CD4-positive, alpha-beta T cell treated with Interferon alpha-2 for 1 hour (primary cell): ENCODE results near the gene LYPD6.

Source experiments
- DNase-seq, 2 donors: peaks; one replicate each; pipeline ENCODE4 v3.0.0-alpha.2; 2020 to 2022

Gene LYPD6

GRCh38 chr2:149353421-149353820 is 23.0 kb downstream of the LYPD6 start:
- no peak for DNase-seq

GRCh38 chr2:149355716-149356422 is 25.5 kb downstream of the LYPD6 start:
- DNase-seq = no peak

DNA sequence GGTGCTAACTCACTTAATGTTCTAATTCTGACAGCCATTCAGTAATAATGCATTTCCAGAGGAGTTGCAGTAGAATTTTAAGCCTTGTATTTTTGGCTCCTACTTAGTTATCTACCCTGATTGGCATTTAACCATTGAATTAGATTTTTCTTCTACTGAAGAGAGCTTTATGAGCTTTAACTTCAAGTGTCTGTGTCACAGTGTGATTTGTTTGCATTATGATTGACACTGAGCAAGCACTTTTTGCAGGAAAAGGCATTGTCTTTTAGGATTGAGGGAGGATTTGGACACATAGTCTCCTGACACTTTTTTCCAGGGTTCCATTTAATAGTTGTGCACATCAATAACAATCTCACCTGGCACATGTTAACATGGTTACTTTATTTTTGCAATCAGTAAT is 26.7 kb downstream of the LYPD6 start:
- no peak for DNase-seq

DNA sequence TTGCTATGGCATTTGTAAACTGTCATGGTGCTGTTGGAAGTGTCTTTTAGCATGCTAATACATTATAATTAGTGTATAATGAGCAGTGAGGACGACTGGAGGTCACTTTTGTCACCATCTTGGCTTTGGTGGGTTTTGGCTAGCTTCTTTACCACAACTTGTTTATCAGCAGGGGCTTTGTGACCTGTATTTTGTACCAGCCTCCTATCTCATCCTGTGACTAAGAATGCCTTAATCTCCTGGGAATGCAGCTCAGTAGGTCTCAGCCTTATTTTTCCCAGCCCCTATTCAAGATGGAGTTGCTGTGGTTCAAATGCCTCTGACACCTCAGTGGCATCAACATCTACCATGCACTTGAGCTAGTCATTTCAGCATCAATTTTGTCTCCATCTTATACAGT is 29.7 kb downstream of the LYPD6 start:
- no peak for DNase-seq

DNA sequence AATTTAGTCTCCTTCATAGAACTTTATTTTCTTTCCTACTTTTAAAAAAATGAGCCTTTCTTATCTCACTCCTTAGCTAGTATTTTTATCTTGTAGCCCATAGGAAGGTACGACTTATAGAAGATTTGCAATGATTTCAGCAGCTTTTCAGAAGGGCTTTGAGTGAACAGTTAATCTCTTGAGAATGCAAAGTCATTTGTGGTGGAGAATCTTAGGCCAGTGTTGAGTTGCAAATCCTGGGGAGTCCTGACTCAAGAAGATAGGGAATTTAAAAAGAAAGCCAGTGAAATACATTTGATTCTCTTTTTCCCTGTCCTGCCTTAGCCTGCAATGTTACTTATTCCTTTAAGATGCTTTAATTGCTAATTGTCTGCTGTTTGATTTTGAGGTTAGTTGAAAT is 33.6 kb downstream of the LYPD6 start:
- DNase-seq = no peak

- no peak for DNase-seq
Observed at GRCh38 chr2:149364839-149365238, 34.5 kb downstream of the LYPD6 start.

GRCh38 chr2:149365931-149366583 is 35.7 kb downstream of the LYPD6 start:
- DNase-seq = no peak

DNA sequence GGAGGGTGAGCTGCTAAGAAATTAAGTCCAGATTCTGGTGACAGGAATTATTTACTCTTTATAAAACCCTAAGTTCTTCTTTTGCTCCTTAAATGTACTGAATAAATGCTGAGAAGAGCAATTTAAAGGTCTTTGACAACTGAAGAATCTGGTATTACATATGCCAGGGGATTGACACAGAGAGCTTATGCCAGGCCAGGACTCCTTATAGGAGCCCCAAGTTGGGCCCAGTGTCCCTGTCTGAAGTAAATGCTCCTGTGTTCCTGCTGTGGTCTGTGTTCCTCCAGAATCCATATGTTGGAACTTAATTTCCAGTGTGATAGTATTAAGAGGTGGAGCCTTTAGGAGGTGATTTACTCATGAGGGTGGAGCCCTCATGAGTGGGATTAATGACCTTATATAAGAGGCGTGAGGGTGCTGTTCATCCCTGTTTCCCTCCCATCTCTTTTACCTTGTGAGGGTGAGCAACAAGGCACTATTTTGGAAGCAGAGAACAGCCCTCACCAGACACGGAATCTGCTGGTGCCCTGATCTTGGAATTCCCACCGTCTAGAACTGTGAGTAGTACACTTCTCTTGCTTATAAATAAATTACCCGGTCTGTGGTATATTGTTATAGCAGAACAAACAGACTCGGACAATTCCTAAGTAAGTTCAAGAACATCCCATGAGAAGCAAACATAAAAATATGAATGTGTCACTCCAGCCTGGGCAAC is 39.8 kb downstream of the LYPD6 start:
- no peak for DNase-seq

DNA sequence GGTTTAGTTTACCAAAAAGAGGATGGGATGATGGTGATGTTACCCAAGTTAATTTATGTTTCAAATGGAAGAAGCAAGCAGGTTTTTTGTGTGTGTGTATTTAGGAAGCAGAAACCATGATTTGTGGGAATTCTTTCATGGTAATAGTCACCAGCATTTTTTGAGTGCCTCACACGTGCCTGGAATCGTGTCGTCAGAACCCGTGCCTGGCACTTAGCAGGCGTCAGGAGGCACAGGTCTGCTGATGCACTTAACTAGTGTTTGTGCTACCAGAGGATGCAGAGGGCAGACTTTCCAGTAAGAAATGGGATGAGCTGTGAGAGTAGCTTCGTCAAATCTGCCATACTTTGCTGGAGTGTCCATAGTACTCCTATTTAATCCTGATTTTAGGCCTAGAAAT is 41.1 kb downstream of the LYPD6 start:
- no peak for DNase-seq

- no peak for DNase-seq
Observed at GRCh38 chr2:149375801-149376361, 45.5 kb downstream of the LYPD6 start.

DNA sequence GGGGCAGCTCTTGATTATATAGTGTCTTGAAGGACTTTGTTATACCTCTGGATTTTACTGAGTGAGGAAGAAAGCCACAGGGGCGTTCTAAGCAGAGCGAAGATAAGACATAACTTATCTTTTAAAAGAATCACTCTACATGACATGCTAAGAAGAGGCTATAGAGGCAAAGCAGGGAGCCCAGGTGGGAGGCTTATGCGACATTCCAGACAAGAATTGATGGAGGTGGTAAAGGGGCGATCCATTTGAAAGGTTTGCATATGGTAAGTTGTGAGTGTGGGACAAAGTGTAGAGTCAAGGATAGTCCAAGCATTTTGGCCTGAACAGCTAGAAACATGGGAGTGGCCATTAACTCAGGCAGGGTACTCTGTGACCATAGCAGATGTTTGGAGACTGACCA is 49.8 kb downstream of the LYPD6 start:
- DNase-seq = no peak

DNA sequence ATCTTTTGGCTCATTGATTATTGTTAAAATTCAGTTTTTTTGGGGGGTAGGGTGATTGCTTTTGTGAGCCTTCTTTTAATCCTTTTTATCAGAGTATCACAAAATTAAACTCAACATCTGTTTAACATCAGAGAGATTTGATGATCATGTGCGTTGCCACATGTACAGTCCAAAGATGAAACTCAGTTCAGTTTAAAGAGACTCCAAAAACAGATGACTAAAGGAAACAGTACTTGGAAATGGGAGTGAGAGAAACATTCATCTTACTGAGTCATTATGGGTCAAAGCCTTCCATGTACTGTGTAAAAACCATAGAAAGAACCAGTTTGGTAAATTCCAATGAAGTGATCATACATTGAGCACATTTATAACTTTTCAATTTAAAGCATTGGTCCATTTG is 53.0 kb downstream of the LYPD6 start:
- DNase-seq = no peak

- no peak for DNase-seq
Observed at GRCh38 chr2:149385350-149385749, 55.0 kb downstream of the LYPD6 start.

- DNase-seq = no peak
Observed at GRCh38 chr2:149387411-149387810, 57.0 kb downstream of the LYPD6 start.

- DNase-seq = no peak
Observed at GRCh38 chr2:149388120-149388816, 57.9 kb downstream of the LYPD6 start.

DNA sequence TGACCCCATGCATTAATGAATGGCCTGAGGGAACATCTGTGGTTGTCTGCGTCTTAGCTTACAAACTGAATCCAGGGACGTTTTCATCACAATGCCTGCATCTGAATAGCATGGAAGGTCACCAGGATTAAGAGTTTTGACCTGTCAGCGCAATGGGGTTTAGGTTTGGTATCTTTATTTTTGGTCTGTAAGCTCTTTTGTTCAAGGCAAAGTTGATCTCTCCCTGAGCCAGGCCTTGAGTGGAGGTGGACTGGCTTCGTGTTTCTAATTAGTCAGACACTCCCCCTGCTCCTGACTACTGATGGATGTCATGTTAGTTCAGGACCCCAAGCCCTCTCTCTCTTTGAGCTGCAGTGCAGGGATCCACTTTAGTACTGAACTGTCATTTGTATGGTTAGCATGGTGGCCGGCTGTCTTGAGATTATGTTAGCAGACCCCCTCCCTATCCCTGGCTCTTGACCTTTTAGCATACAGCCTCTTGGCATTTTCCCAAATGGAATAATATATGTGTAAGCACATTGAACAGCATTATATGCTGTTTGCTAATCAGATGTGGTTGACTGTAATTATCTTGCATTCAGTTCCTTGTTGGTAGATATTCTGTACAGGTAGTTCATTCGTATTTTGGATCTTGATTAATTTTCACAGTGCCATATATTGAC is 59.2 kb downstream of the LYPD6 start:
- no peak for DNase-seq

DNA sequence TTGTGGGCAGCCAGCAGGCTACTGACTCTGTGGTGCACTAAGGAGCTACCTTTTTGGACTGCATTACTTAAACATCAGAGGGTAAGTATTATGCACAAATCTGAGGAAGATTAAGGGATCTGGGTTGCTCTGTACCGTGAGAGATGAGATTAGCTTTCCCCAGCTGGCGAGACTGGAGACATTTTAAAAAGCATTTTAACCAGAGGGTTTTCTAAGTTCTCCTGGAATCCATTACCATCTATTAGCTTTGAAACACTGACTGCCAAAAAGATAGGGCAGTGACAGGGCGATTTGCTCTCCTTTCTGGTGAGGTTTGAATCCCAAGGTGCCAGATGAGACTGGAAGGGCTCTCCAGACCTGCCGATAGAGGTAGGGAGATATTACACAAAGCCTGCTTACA is 63.2 kb downstream of the LYPD6 start:
- no peak for DNase-seq

DNA sequence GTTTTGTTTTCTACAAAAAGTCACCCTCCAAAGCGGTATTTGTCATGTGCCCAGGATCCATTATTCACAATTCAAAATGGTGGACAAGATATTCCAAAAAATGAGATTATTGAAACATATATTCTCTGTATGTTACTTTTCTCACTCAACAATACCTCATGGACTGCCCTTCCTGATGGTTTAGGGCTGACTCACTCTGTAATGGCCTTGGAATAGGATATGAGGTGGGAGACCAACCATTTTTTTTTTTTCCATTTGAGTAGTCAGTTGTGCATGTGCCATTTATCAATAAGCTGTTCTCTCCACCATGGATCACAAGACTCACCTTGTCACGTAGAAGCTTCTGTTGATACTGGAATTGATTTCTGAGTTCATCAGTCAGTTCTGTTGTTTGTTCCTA is 64.5 kb downstream of the LYPD6 start:
- DNase-seq = no peak

DNA sequence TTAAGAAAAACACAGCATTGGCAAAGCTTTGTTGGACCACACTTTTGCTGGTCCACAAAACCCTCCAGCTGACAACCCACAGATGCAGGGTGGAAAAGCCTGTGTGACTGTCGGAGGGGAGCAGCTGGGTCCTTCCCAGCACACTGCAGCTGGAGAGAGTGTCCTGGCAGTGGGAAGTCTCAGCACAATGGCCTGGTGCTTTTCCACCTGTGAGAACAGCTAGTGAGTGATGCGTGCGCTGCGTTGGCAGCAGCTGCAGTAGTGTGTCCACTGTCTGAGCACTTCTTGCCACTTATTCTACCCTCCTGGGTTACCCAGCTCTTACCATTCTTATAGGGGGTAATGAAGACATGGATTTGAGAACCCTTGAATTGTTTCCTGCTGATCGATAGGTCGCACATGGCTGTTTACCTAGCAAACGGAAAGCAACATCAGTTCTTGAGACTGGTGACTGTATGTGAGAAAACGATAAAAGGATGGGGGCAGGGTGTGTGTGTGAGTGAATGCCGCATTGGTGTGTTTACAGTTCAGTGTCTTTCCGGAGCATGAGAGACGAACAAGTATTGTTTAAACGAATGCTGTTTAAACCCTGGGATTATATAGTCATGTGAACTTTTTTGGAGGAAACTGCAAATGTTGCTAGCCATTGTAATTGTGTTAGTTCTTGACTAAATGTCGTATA is 69.7 kb downstream of the LYPD6 start:
- no peak for DNase-seq

DNA sequence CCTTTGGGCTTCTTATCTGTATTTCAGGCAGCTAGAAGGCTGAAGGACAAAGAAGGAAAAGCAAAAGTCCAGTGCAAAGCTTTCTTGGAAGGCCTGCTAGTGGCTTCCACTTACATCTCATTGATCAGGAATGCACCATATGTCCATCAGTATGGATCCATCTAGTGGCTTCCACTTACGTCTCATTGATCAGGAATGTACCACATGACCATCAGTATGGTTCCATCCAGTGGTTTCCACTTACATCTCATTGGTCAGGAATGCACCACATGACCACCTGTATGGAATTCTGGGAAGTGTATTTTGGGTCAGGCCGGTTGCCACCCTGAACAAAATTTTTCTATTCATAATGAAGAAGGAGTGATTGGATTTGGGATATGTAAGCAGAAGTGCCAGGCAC is 70.6 kb downstream of the LYPD6 start:
- DNase-seq = no peak

- no peak for DNase-seq
Observed at GRCh38 chr2:149409506-149409905, 79.1 kb downstream of the LYPD6 start.
